ENCODE results near the gene MBD4. TPM values are rescaled to one million over a fixed set of nuclear protein-coding genes. Genes with fewer than 3 reads are reported as not detected.
"Not testable (repeated sequence)": the region's sequence is repeated elsewhere in the genome, so short reads cannot be mapped to it uniquely, and the experiment has no call there.

MBD4 gene
- total RNA-seq, 2 donors from 2014 or later: 55.3 to 60.9 TPM

- Mint-ChIP-seq H3K4me3 (no peak overlapping the region), H3K27me3 (ENCODE audit: low read depth) (no peaks in the 10 kb centered on the region), H3K36me3 (ENCODE audit: insufficient read depth in 2 of 2) (no peaks in the 10 kb centered on the region), H3K4me1 (ENCODE audit: low read depth) (no peaks in the 10 kb centered on the region), H3K27ac (no peak overlapping the region), H3K9me3 (no peaks in the 10 kb centered on the region)
- ATAC-seq (replicated peaks in 1 of 2) (no peak), DNase-seq (no peak)
These were observed 35.1 kb downstream of the MBD4 start for GRCh38 chr3:129404610-129405009.

GRCh38 chr3:129404130-129404529, 35.6 kb downstream of the MBD4 start:
- Mint-ChIP-seq H3K27me3 (ENCODE audit: low read depth) (no peaks in the 10 kb centered on the region), H3K36me3 (ENCODE audit: insufficient read depth in 2 of 2) (no peaks in the 10 kb centered on the region)

GRCh38 chr3:129403450-129403849, 36.3 kb downstream of the MBD4 start:
- Mint-ChIP-seq H3K9me3 (no peaks in the 10 kb centered on the region), H3K4me3 (no peak overlapping the region), H3K27me3 (ENCODE audit: low read depth) (no peaks in the 10 kb centered on the region), H3K36me3 (ENCODE audit: insufficient read depth in 2 of 2) (no peaks in the 10 kb centered on the region), H3K4me1 (ENCODE audit: low read depth) (peaks cover 3% of the 10 kb centered on the region), H3K27ac (no peak overlapping the region)
- DNase-seq (no peak), ATAC-seq (replicated peaks in 1 of 2) (no peak)

More at GRCh38 chr3:129404130-129404529, 35.6 kb downstream of the MBD4 start:
- H3K27ac Mint-ChIP-seq: no peak overlapping the region
- no peak overlapping the region for H3K4me3 Mint-ChIP-seq
- H3K9me3 Mint-ChIP-seq: no peaks in the 10 kb centered on the region
- DNase-seq: no peak
- H3K4me1 Mint-ChIP-seq (ENCODE audit: low read depth): no peaks in the 10 kb centered on the region
- no peak for ATAC-seq (replicated peaks in 1 of 2)

GRCh38 chr3:129402616-129403015, 37.1 kb downstream of the MBD4 start:
- Mint-ChIP-seq H3K9me3 (no peaks in the 10 kb centered on the region), H3K36me3 (ENCODE audit: insufficient read depth in 2 of 2) (no peaks in the 10 kb centered on the region), H3K27me3 (ENCODE audit: low read depth) (no peaks in the 10 kb centered on the region), H3K4me3 (no peak overlapping the region), H3K27ac (no peak overlapping the region), H3K4me1 (ENCODE audit: low read depth) (peaks cover 11% of the 10 kb centered on the region)
- no peak for ATAC-seq (replicated peaks in 1 of 2)
- DNase-seq: no peak

- H3K27ac Mint-ChIP-seq: no peak overlapping the region
- no peaks in the 10 kb centered on the region for H3K27me3 Mint-ChIP-seq (ENCODE audit: low read depth)
- peaks cover 16% of the 10 kb centered on the region for H3K4me1 Mint-ChIP-seq (ENCODE audit: low read depth)
- DNase-seq: no peak
- no peak for ATAC-seq (replicated peaks in 1 of 2)
- peaks cover 0 to 3% of the 10 kb centered on the region in 2 donors for H3K36me3 Mint-ChIP-seq (ENCODE audit: insufficient read depth in 2 of 2)
- no peaks in the 10 kb centered on the region for H3K9me3 Mint-ChIP-seq
- no peak overlapping the region for H3K4me3 Mint-ChIP-seq
These were observed 37.5 kb downstream of the MBD4 start for GRCh38 chr3:129402210-129402609.

GRCh38 chr3:129399895-129400357, 39.8 kb downstream of the MBD4 start:
- peak; percentile 24 to 31 for DNase-seq
- ATAC-seq (replicated peaks in 1 of 2): peak; percentile 48 to 59
- Mint-ChIP-seq H3K27ac (peak overlapping the region; percentile 100), H3K9me3 (no peaks in the 10 kb centered on the region), H3K36me3 (ENCODE audit: insufficient read depth in 2 of 2) (peaks cover 0 to 9% of the 10 kb centered on the region in 2 donors), H3K27me3 (ENCODE audit: low read depth) (no peaks in the 10 kb centered on the region), H3K4me3 (peak overlapping the region; percentile 99), H3K4me1 (ENCODE audit: low read depth) (peaks cover 31% of the 10 kb centered on the region)

- no peaks in the 10 kb centered on the region for H3K9me3 Mint-ChIP-seq
- H3K4me3 Mint-ChIP-seq: peak overlapping the region; percentile 99
- peak; percentile 79 to 84 for DNase-seq
- no peaks in the 10 kb centered on the region for H3K27me3 Mint-ChIP-seq (ENCODE audit: low read depth)
- peaks cover 1 to 9% of the 10 kb centered on the region in 2 donors for H3K36me3 Mint-ChIP-seq (ENCODE audit: insufficient read depth in 2 of 2)
- H3K27ac Mint-ChIP-seq: peak overlapping the region; percentile 100
- peaks cover 31% of the 10 kb centered on the region for H3K4me1 Mint-ChIP-seq (ENCODE audit: low read depth)
- ATAC-seq (replicated peaks in 1 of 2): peak; percentile 78 to 80
These were observed 40.4 kb downstream of the MBD4 start for GRCh38 chr3:129399145-129399894.

GRCh38 chr3:129398803-129399144, 41.0 kb downstream of the MBD4 start:
- H3K36me3 Mint-ChIP-seq (ENCODE audit: insufficient read depth in 2 of 2): peaks cover 1 to 11% of the 10 kb centered on the region in 2 donors

GRCh38 chr3:129393760-129394564, 45.8 kb downstream of the MBD4 start:
- Mint-ChIP-seq H3K27ac (peak overlapping the region; percentile 30), H3K4me1 (ENCODE audit: low read depth) (peaks cover 31% of the 10 kb centered on the region), H3K36me3 (ENCODE audit: insufficient read depth in 2 of 2) (peaks cover 1 to 17% of the 10 kb centered on the region in 2 donors)
- not testable (repeated sequence) for DNase-seq; H3K9me3 Mint-ChIP-seq; ATAC-seq (replicated peaks in 1 of 2); H3K4me3 Mint-ChIP-seq; H3K27me3 Mint-ChIP-seq (ENCODE audit: low read depth)

More at GRCh38 chr3:129398803-129399144, 41.0 kb downstream of the MBD4 start:
- peak overlapping the region; percentile 100 for H3K27ac Mint-ChIP-seq
- ATAC-seq (replicated peaks in 1 of 2) (peak; percentile 12 to 29), DNase-seq (peak; percentile 5 to 19)
- peaks cover 31% of the 10 kb centered on the region for H3K4me1 Mint-ChIP-seq (ENCODE audit: low read depth)
- no peaks in the 10 kb centered on the region for H3K9me3 Mint-ChIP-seq
- no peaks in the 10 kb centered on the region for H3K27me3 Mint-ChIP-seq (ENCODE audit: low read depth)
- H3K4me3 Mint-ChIP-seq: peak overlapping the region; percentile 99

GRCh38 chr3:129393271-129393670, 46.5 kb downstream of the MBD4 start:
- no peak overlapping the region for H3K4me3 Mint-ChIP-seq
- no peak for ATAC-seq (replicated peaks in 1 of 2)
- H3K27me3 Mint-ChIP-seq (ENCODE audit: low read depth): no peaks in the 10 kb centered on the region
- no peaks in the 10 kb centered on the region for H3K9me3 Mint-ChIP-seq
- no peak for DNase-seq
- peaks cover 26% of the 10 kb centered on the region for H3K4me1 Mint-ChIP-seq (ENCODE audit: low read depth)
- H3K36me3 Mint-ChIP-seq (ENCODE audit: insufficient read depth in 2 of 2): peaks cover 1 to 17% of the 10 kb centered on the region in 2 donors
- no peak overlapping the region for H3K27ac Mint-ChIP-seq

- not testable (repeated sequence) for H3K4me3 Mint-ChIP-seq; H3K27ac Mint-ChIP-seq; DNase-seq; ATAC-seq (replicated peaks in 1 of 2); H3K9me3 Mint-ChIP-seq; H3K27me3 Mint-ChIP-seq (ENCODE audit: low read depth)
- Mint-ChIP-seq H3K36me3 (ENCODE audit: insufficient read depth in 2 of 2) (peaks cover 2 to 17% of the 10 kb centered on the region in 2 donors), H3K4me1 (ENCODE audit: low read depth) (peaks cover 16% of the 10 kb centered on the region)
These were observed 47.5 kb downstream of the MBD4 start for GRCh38 chr3:129392106-129392887.

GRCh38 chr3:129391583-129391982, 48.2 kb downstream of the MBD4 start:
- ATAC-seq (replicated peaks in 1 of 2); H3K27ac Mint-ChIP-seq; H3K4me1 Mint-ChIP-seq (ENCODE audit: low read depth); H3K9me3 Mint-ChIP-seq; DNase-seq; H3K4me3 Mint-ChIP-seq; H3K27me3 Mint-ChIP-seq (ENCODE audit: low read depth): not testable (repeated sequence)
- peaks cover 3 to 16% of the 10 kb centered on the region in 2 donors for H3K36me3 Mint-ChIP-seq (ENCODE audit: insufficient read depth in 2 of 2)

GRCh38 chr3:129389572-129389937, 50.2 kb downstream of the MBD4 start:
- peaks cover 3 to 11% of the 10 kb centered on the region in 2 donors for H3K36me3 Mint-ChIP-seq (ENCODE audit: insufficient read depth in 2 of 2)
- ATAC-seq (replicated peaks in 1 of 2): no peak
- H3K9me3 Mint-ChIP-seq: no peaks in the 10 kb centered on the region
- no peaks in the 10 kb centered on the region for H3K27me3 Mint-ChIP-seq (ENCODE audit: low read depth)
- no peak overlapping the region for H3K27ac Mint-ChIP-seq
- H3K4me3 Mint-ChIP-seq: no peak overlapping the region
- H3K4me1 Mint-ChIP-seq (ENCODE audit: low read depth): no peaks in the 10 kb centered on the region
- no peak for DNase-seq
